ENCODE measurements around the gene KLRB1. TPM values are rescaled to one million over a fixed set of nuclear protein-coding genes. Genes with fewer than 3 reads are reported as not detected.
"Not testable (repeated sequence)": the region's sequence is repeated elsewhere in the genome, so short reads cannot be mapped to it uniquely, and the experiment has no call there.

The KLRB1 gene
- total and polyA plus RNA-seq, 12 donors, result 0.13 to 1.7 (median 0.48) TPM; not detected in 1

GRCh38 chr12:9605483-9605882 is 2.2 kb downstream of the KLRB1 start:
- Histone ChIP-seq H3K9me3 (replicated peaks in 1 of 3) (no peaks in the 10 kb centered on the region), H3K36me3 (replicated peaks in 1 of 2) (no peaks in the 10 kb centered on the region), H3K27ac (no peak overlapping the region), H3K27me3 (no peaks in the 10 kb centered on the region), H3K4me3 (no peak overlapping the region), H3K4me1 (replicated peaks in 1 of 2) (no peaks in the 10 kb centered on the region)
- DNase-seq, result no peak
- WGBS, 4 donors, result 93 to 100% (median 94%) methylated on average over 2 of the region's 2 CpGs
- TF ChIP-seq POLR2A (IDR thresholded peaks at IDR 0.05), result no peak
- TF ChIP-seq CTCF (IDR thresholded peaks at IDR 0.05), result no peak
- intact Hi-C loops (cut with DNase I), result no loop called here

- WGBS, 4 donors, result 96 to 97% (median 96%) methylated on average over 5 of the region's 5 CpGs
- Histone ChIP-seq H3K27me3 (no peaks in the 10 kb centered on the region), H3K9me3 (replicated peaks in 1 of 3) (no peaks in the 10 kb centered on the region), H3K27ac (no peak overlapping the region), H3K36me3 (replicated peaks in 1 of 2) (no peaks in the 10 kb centered on the region), H3K4me3 (no peak overlapping the region), H3K4me1 (replicated peaks in 1 of 2) (no peaks in the 10 kb centered on the region)
- TF ChIP-seq POLR2A (IDR thresholded peaks at IDR 0.05), result no peak
- TF ChIP-seq CTCF (IDR thresholded peaks at IDR 0.05), result no peak
- intact Hi-C loops (cut with DNase I), result no loop called here
- DNase-seq, result no peak
Observed at GRCh38 chr12:9604287-9604686, 3.4 kb downstream of the KLRB1 start.

- 75 to 95% (median 90%) methylated on average over 2 to 3 of the region's 3 CpGs for WGBS, 4 donors
- H3K4me3 ChIP-seq; H3K27ac ChIP-seq; H3K9me3 ChIP-seq (replicated peaks in 1 of 3); H3K36me3 ChIP-seq (replicated peaks in 1 of 2); DNase-seq; H3K4me1 ChIP-seq (replicated peaks in 1 of 2); H3K27me3 ChIP-seq; intact Hi-C loops (cut with DNase I): not testable (repeated sequence)
Observed at GRCh38 chr12:9600426-9600825, 7.3 kb downstream of the KLRB1 start.

- Histone ChIP-seq H3K36me3 (replicated peaks in 1 of 2) (no peaks in the 10 kb centered on the region), H3K4me1 (replicated peaks in 1 of 2) (no peaks in the 10 kb centered on the region), H3K27ac (no peak overlapping the region), H3K9me3 (replicated peaks in 1 of 3) (no peaks in the 10 kb centered on the region), H3K27me3 (no peaks in the 10 kb centered on the region), H3K4me3 (no peak overlapping the region)
- intact Hi-C loops (cut with DNase I), result no loop called here
- TF ChIP-seq POLR2A (IDR thresholded peaks at IDR 0.05) (no peak), CTCF (IDR thresholded peaks at IDR 0.05) (no peak)
- WGBS, 4 donors, result 82 to 93% (median 84%) methylated on average over 3 of the region's 3 CpGs
- no peak for DNase-seq
Observed at GRCh38 chr12:9598363-9598762, 9.4 kb downstream of the KLRB1 start.

- 88 to 91% (median 90%) methylated on average over 5 of the region's 5 CpGs for WGBS, 4 donors
- no peaks in the 10 kb centered on the region for H3K4me1 ChIP-seq (replicated peaks in 1 of 2)
- intact Hi-C loops (cut with DNase I), result no loop called here
- H3K36me3 ChIP-seq (replicated peaks in 1 of 2), result no peaks in the 10 kb centered on the region
- no peaks in the 10 kb centered on the region for H3K9me3 ChIP-seq (replicated peaks in 1 of 3)
- no peaks in the 10 kb centered on the region for H3K27me3 ChIP-seq
- no peak for DNase-seq
- no peak overlapping the region for H3K4me3 ChIP-seq
- TF ChIP-seq POLR2A (IDR thresholded peaks at IDR 0.05) (no peak), CTCF (IDR thresholded peaks at IDR 0.05) (no peak)
- no peak overlapping the region for H3K27ac ChIP-seq
Observed at GRCh38 chr12:9597365-9597764, 10.4 kb downstream of the KLRB1 start.
